ENCODE results near the gene VSTM2A. TPM values are rescaled to one million over a fixed set of nuclear protein-coding genes. Genes with fewer than 3 reads are reported as not detected.

The VSTM2A gene
- total RNA-seq, 4 donors from 2014 or later: not detected

GRCh38 chr7:54544149-54544526 is 2.0 kb downstream of the VSTM2A start:
- TF ChIP-seq CTCF (IDR thresholded peaks at IDR 0.05 in 4 of 5, conservative IDR thresholded peaks at IDR 0.05 in 1 of 5): no peak
- no peak for TF ChIP-seq POLR2A (IDR thresholded peaks at IDR 0.05)
- ATAC-seq (no peak), DNase-seq (no peak)
- Histone ChIP-seq H3K27me3 (peaks cover 48 to 61% (median 49%) of the 10 kb centered on the region in 3 donors), H3K36me3 (no peaks in the 10 kb centered on the region), H3K27ac (no peak overlapping the region), H3K4me3 (no peak overlapping the region), H3K4me1 (no peaks in the 10 kb centered on the region), H3K9me3 (no peaks in the 10 kb centered on the region)
- in situ Hi-C loops (cut with MboI; ENCODE audit: low sequenced_read_pairs in 4 of 4) (no loop called here), intact Hi-C loops (cut with DNase I; ENCODE audit: low total_unique reads) (no loop called here)

GRCh38 chr7:54544527-54545240 is 2.5 kb downstream of the VSTM2A start:
- DNase-seq: no peak
- Histone ChIP-seq H3K4me3 (no peak overlapping the region), H3K9me3 (no peaks in the 10 kb centered on the region), H3K36me3 (no peaks in the 10 kb centered on the region), H3K27me3 (peaks cover 48 to 61% (median 49%) of the 10 kb centered on the region in 3 donors), H3K27ac (no peak overlapping the region), H3K4me1 (no peaks in the 10 kb centered on the region)
- no peak for ATAC-seq
- TF ChIP-seq CTCF (IDR thresholded peaks at IDR 0.05 in 4 of 5, conservative IDR thresholded peaks at IDR 0.05 in 1 of 5): no peak
- no peak for TF ChIP-seq POLR2A (IDR thresholded peaks at IDR 0.05)
- intact Hi-C loops (cut with DNase I; ENCODE audit: low total_unique reads) (no loop called here), in situ Hi-C loops (cut with MboI; ENCODE audit: low sequenced_read_pairs in 4 of 4) (no loop called here)

GRCh38 chr7:54545241-54545563 is 3.0 kb downstream of the VSTM2A start:
- TF ChIP-seq POLR2A (IDR thresholded peaks at IDR 0.05) (no peak), CTCF (IDR thresholded peaks at IDR 0.05 in 4 of 5, conservative IDR thresholded peaks at IDR 0.05 in 1 of 5) (no peak)
- Histone ChIP-seq H3K4me1 (no peaks in the 10 kb centered on the region), H3K36me3 (no peaks in the 10 kb centered on the region), H3K27me3 (peaks cover 48 to 59% (median 49%) of the 10 kb centered on the region in 3 donors), H3K4me3 (no peak overlapping the region), H3K27ac (no peak overlapping the region), H3K9me3 (no peaks in the 10 kb centered on the region)
- DNase-seq: no peak
- ATAC-seq: no peak
- in situ Hi-C loops (cut with MboI; ENCODE audit: low sequenced_read_pairs in 4 of 4): no loop called here
- intact Hi-C loops (cut with DNase I; ENCODE audit: low total_unique reads): no loop called here

GRCh38 chr7:54546081-54546985 is 4.2 kb downstream of the VSTM2A start:
- Histone ChIP-seq H3K27ac (no peak overlapping the region), H3K4me3 (peak overlapping the region in 1 of 4 donors; percentile 2), H3K36me3 (no peaks in the 10 kb centered on the region), H3K27me3 (peaks cover 44 to 48% (median 45%) of the 10 kb centered on the region in 3 donors), H3K9me3 (no peaks in the 10 kb centered on the region), H3K4me1 (no peaks in the 10 kb centered on the region)
- intact Hi-C loops (cut with DNase I; ENCODE audit: low total_unique reads) (no loop called here), in situ Hi-C loops (cut with MboI; ENCODE audit: low sequenced_read_pairs in 4 of 4) (no loop called here)
- TF ChIP-seq POLR2A (IDR thresholded peaks at IDR 0.05) (no peak), CTCF (IDR thresholded peaks at IDR 0.05 in 4 of 5, conservative IDR thresholded peaks at IDR 0.05 in 1 of 5) (no peak)
- DNase-seq (no peak), ATAC-seq (no peak)
